ENCODE data around the gene BMAL1. TPM values are rescaled to one million over a fixed set of nuclear protein-coding genes. Genes with fewer than 3 reads are reported as not detected.

Gene BMAL1
- total and polyA plus RNA-seq, 7 donors = 10.8 to 41.5 (median 27.7) TPM

DNA sequence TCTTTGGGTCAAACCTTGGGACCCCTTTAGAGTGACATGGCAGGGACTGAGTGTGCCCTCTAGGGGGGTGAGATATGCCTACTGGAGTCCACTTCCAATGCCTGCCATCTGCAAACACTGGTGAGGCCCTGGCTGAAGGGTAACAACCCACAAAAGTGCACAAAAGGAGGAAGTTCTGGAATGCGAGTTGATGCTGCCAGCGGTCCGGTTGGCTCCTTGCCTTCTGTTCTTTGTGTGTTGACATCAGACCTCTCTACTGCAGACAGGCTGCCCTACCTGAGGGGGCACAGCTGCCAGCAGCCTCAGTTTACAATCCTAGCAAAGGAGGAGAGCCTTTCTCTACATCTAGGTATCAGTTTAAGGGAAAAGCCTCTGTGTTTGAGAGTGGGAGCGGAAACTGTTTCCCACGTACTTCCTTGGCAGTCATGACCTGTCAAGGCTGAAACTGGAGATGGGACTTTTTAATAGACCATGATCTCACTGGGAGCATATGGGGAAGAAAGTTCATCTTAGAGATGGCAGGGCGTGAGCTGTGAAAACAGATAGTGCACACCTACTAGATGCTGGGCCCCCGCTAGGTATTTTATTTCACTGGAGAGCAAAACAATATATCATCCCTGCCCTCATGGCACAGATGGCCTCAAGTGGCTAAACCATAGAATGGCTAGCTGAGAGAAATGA is 27.2 kb downstream of the BMAL1 start:
- no peak overlapping the region for H3K4me3 ChIP-seq
- H3K4me1 ChIP-seq = peaks cover 0 to 43% (median 23%) of the 10 kb centered on the region in 4 donors
- no peaks in the 10 kb centered on the region for H3K36me3 ChIP-seq
- intact Hi-C loops (cut with DNase I) = no loop called here
- no peaks in the 10 kb centered on the region for H3K9me3 ChIP-seq
- H3K27me3 ChIP-seq = no peaks in the 10 kb centered on the region
- H3K27ac ChIP-seq = no peak overlapping the region
- 90 to 92% methylated on average over 7 of the region's 7 CpGs for WGBS, 2 donors
- no peak for DNase-seq
- no peak for TF ChIP-seq EP300 (IDR thresholded peaks at IDR 0.05)
- TF ChIP-seq POLR2A (IDR thresholded peaks at IDR 0.05) = no peak
- TF ChIP-seq, protein P1, sequence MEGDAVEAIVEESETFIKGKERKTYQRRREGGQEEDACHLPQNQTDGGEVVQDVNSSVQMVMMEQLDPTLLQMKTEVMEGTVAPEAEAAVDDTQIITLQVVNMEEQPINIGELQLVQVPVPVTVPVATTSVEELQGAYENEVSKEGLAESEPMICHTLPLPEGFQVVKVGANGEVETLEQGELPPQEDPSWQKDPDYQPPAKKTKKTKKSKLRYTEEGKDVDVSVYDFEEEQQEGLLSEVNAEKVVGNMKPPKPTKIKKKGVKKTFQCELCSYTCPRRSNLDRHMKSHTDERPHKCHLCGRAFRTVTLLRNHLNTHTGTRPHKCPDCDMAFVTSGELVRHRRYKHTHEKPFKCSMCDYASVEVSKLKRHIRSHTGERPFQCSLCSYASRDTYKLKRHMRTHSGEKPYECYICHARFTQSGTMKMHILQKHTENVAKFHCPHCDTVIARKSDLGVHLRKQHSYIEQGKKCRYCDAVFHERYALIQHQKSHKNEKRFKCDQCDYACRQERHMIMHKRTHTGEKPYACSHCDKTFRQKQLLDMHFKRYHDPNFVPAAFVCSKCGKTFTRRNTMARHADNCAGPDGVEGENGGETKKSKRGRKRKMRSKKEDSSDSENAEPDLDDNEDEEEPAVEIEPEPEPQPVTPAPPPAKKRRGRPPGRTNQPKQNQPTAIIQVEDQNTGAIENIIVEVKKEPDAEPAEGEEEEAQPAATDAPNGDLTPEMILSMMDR (IDR thresholded peaks at IDR 0.05) = no peak
- no peak for TF ChIP-seq POLR2AphosphoS5 (IDR thresholded peaks at IDR 0.05)

DNA sequence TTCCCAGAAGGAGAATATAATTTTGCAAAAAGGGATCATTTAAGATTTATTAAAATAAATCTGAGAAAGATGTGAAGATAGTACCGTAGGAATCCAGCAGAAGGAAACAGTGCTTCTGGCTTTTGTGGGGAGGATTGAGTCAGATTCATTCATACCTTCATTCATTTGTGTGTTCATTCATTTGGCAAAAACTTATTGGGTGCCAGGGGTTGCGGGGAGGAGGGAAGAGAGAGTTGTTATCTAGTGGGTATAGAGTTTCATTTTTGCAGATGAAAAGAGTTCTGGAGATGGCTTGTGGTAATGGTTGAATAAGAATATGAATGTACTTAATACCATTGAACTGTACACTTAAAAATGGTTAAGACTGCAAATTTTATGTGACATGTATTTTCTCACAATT is 31.1 kb downstream of the BMAL1 start:
- TF ChIP-seq POLR2A (IDR thresholded peaks at IDR 0.05) (no peak), EP300 (IDR thresholded peaks at IDR 0.05) (no peak), POLR2AphosphoS5 (IDR thresholded peaks at IDR 0.05) (no peak)
- TF ChIP-seq, protein P1 (IDR thresholded peaks at IDR 0.05) = no peak
- no peak for DNase-seq
- Histone ChIP-seq H3K36me3 (no peaks in the 10 kb centered on the region), H3K27me3 (no peaks in the 10 kb centered on the region), H3K9me3 (no peaks in the 10 kb centered on the region), H3K27ac (no peak overlapping the region), H3K4me1 (peaks cover 0 to 53% (median 31%) of the 10 kb centered on the region in 4 donors), H3K4me3 (no peak overlapping the region)
- intact Hi-C loops (cut with DNase I) = no loop called here
- 90 to 93% methylated on average over 2 of the region's 2 CpGs for WGBS, 2 donors

DNA sequence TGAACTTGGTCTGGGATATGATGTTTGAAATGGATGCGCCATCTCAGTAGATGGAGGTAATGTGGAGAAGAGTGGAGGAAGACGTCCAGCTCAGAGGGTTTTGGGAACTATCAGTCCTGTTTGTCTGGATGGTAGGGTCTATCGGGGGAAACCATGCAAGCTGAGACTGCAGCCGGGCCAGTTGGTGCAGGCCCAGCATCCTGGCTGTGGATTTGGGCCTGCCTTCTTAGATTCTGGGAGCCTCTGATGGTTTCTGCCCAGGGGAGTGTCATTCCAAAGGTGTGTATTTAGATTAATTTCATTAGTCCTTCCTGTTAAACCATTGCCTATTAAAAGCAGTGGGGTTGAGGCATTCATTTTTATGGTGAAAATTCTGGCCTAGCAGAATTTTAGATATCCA is 31.6 kb downstream of the BMAL1 start:
- WGBS, 2 donors = 97 to 99% methylated on average over 4 of the region's 4 CpGs
- no peaks in the 10 kb centered on the region for H3K36me3 ChIP-seq
- peaks cover 0 to 53% (median 31%) of the 10 kb centered on the region in 4 donors for H3K4me1 ChIP-seq
- H3K27ac ChIP-seq = no peak overlapping the region
- no peaks in the 10 kb centered on the region for H3K27me3 ChIP-seq
- no peak overlapping the region for H3K4me3 ChIP-seq
- no peak for TF ChIP-seq POLR2AphosphoS5 (IDR thresholded peaks at IDR 0.05)
- no peak for TF ChIP-seq EP300 (IDR thresholded peaks at IDR 0.05)
- no peak for TF ChIP-seq POLR2A (IDR thresholded peaks at IDR 0.05)
- TF ChIP-seq, protein P1 (IDR thresholded peaks at IDR 0.05) = no peak
- no peaks in the 10 kb centered on the region for H3K9me3 ChIP-seq
- intact Hi-C loops (cut with DNase I) = no loop called here
- DNase-seq = no peak

DNA sequence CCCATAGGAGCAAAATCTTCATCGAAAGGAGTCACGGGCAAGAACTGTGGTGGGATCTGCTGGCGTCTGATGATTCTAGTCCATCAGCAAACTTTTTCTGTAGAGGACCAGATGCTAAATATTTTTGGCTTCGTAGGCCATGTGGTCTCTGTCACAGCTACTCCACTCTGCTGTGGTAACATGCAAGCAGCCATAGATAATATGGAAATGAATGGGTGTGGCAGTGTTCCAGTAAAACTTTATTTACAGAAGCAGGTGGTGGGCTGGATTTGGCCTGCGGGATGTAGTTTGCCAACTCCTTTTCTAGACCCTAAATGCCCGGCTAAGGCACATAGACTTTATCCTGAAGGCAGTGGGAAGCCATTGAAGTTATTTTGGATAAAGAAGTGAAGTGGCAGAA is 32.9 kb downstream of the BMAL1 start:
- Histone ChIP-seq H3K36me3 (no peaks in the 10 kb centered on the region), H3K9me3 (no peaks in the 10 kb centered on the region), H3K27me3 (no peaks in the 10 kb centered on the region), H3K4me3 (no peak overlapping the region), H3K4me1 (peaks cover 0 to 55% (median 33%) of the 10 kb centered on the region in 4 donors), H3K27ac (no peak overlapping the region)
- intact Hi-C loops (cut with DNase I) = no loop called here
- TF ChIP-seq, protein P1 (IDR thresholded peaks at IDR 0.05) = no peak
- TF ChIP-seq POLR2AphosphoS5 (IDR thresholded peaks at IDR 0.05) (no peak), EP300 (IDR thresholded peaks at IDR 0.05) (no peak), POLR2A (IDR thresholded peaks at IDR 0.05) (no peak)
- 90 to 91% methylated on average over 6 of the region's 6 CpGs for WGBS, 2 donors
- no peak for DNase-seq

DNA sequence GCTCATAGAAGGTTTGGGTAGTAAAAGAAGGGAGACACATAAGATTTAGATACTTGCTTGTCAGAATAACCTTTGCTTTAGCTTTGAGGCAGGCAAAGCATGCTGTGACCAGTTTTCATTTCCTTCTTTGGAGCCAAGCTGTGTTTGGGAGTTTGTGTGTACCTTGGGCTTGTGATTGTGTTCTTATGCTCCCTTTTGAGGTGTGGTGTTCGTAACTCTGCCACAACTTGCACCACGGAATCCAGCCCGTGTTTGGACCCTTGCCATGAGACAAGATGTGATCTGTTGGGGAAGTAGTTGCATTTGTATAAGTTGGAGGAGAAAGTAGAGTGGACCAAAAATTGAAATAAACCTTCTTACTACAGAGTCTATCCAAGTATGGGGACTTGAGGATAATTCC is 34.0 kb downstream of the BMAL1 start:
- Histone ChIP-seq H3K4me3 (no peak overlapping the region), H3K36me3 (no peaks in the 10 kb centered on the region), H3K4me1 (peaks cover 0 to 55% (median 32%) of the 10 kb centered on the region in 4 donors), H3K9me3 (no peaks in the 10 kb centered on the region), H3K27ac (no peak overlapping the region), H3K27me3 (no peaks in the 10 kb centered on the region)
- intact Hi-C loops (cut with DNase I) = no loop called here
- TF ChIP-seq EP300 (IDR thresholded peaks at IDR 0.05) = no peak
- TF ChIP-seq, protein P1 (IDR thresholded peaks at IDR 0.05) = no peak
- no peak for TF ChIP-seq POLR2A (IDR thresholded peaks at IDR 0.05)
- TF ChIP-seq POLR2AphosphoS5 (IDR thresholded peaks at IDR 0.05) = no peak
- no peak for DNase-seq
- 88 to 93% methylated on average over 3 of the region's 3 CpGs for WGBS, 2 donors

Data from sigmoid colon (tissue), 7 donors.